SK-N-SH (cell line): Measurements from ENCODE around the gene ZC3H18. TPM values are rescaled to one million over a fixed set of nuclear protein-coding genes. Genes with fewer than 3 reads are reported as not detected.

Experiments
- CTCF ChIA-PET: fragments of 300-600, 350-600 bp; formaldehyde crosslinking; extraction: SDS; loops from one replicate; lab custom pipeline; 2021; lab: Yijun Ruan, JAX
- POLR2A ChIA-PET: fragments of 350-600 bp; sonication (Branson Sonifier 250); formaldehyde crosslinking; extraction: SDS; loops from one replicate; lab custom pipeline; 2020; ENCODE audit warnings: antibody characterized with exemption, inconsistent platforms; lab: Yijun Ruan, JAX
- DNase-seq: peaks from one replicate; pipeline ENCODE4 v3.0.0; 2012
- H2AFZ ChIP-seq: fragments of 200-600 bp; sonication (generic); 2 replicates; pipeline ENCODE4 v1.8.1; 2016; ENCODE audit warnings: antibody characterized with exemption, mild to moderate bottlenecking, low read depth
- H3F3A ChIP-seq: fragments of 200-600 bp; sonication (generic); replicated peaks from 2 replicates; pipeline ENCODE3; 2016; ENCODE audit warnings: antibody characterized with exemption, mild to moderate bottlenecking; ENCODE audit not compliant: insufficient read depth
- H3K27ac ChIP-seq, 2 experiments: fragments of 200-500 bp in 1 of 2; fragments of 200-600 bp in 1 of 2; sonication (Bioruptor generic) in 1 of 2; sonication (generic), shearing (Covaris generic) in 1 of 2; 2 replicates each; pipeline versions ENCODE4 v1.5.1 to v1.6.1; 2014 to 2016; ENCODE audit warnings: low read depth in 2 of 2, inconsistent platforms in 1 of 2, low read length in 1 of 2, mild to moderate bottlenecking in 1 of 2, mixed read lengths in 1 of 2
- H3K27me3 ChIP-seq: fragments of 200-600 bp; sonication (generic), shearing (Covaris generic); 2 replicates; pipeline ENCODE4 v1.6.1; 2016; ENCODE audit warnings: mixed run types; ENCODE audit not compliant: insufficient read depth
- H3K36me3 ChIP-seq, 2 experiments: fragments of 200-500 bp in 1 of 2; fragments of 200-600 bp in 1 of 2; sonication (Bioruptor generic) in 1 of 2; sonication (generic) in 1 of 2; replicated peaks in 1 of 2; 2 replicates each; pipeline versions ENCODE3 to v1.5.1; 2014 to 2016; ENCODE audit warnings: low read length in 1 of 2, mild to moderate bottlenecking in 1 of 2; ENCODE audit not compliant: insufficient read depth in 2 of 2, control insufficient read depth in 1 of 2
- H3K4me1 ChIP-seq, 2 experiments: fragments of 200-500 bp in 1 of 2; fragments of 200-600 bp in 1 of 2; sonication (Bioruptor generic) in 1 of 2; sonication (generic), shearing (Covaris generic) in 1 of 2; 2 replicates each; pipeline versions ENCODE4 v1.5.1 to v1.6.1; 2014 to 2016; ENCODE audit warnings: low read depth in 1 of 2, low read length in 1 of 2, mixed run types in 1 of 2; ENCODE audit not compliant: insufficient read depth in 2 of 2, control insufficient read depth in 1 of 2
- H3K4me2 ChIP-seq: fragments of 200-600 bp; sonication (generic), shearing (Covaris generic); 2 replicates; pipeline ENCODE4 v1.6.1; 2017; ENCODE audit warnings: mixed run types
- H3K4me3 ChIP-seq, 2 experiments: fragments of 200-500 bp in 1 of 2; fragments of 200-600 bp in 1 of 2; sonication (Bioruptor generic) in 1 of 2; sonication (generic), shearing (Covaris generic) in 1 of 2; 2 replicates each; pipeline versions ENCODE4 v1.5.1 to v1.8.1; 2014 to 2016; ENCODE audit warnings: low read depth in 2 of 2, inconsistent platforms in 1 of 2, low read length in 1 of 2, mild to moderate bottlenecking in 1 of 2, mixed read lengths in 1 of 2, moderate library complexity in 1 of 2
- H3K79me2 ChIP-seq: fragments of 200-600 bp; sonication (generic); 2 replicates; pipeline ENCODE4 v1.8.1; 2017; ENCODE audit warnings: mild to moderate bottlenecking; ENCODE audit not compliant: insufficient read depth
- H3K9ac ChIP-seq: fragments of 200-600 bp; sonication (generic); 2 replicates; pipeline ENCODE4 v1.6.1; 2017; ENCODE audit warnings: mixed run types
- H3K9me2 ChIP-seq: fragments of 200-600 bp; sonication (generic); 2 replicates; pipeline ENCODE4 v1.6.1; 2017; ENCODE audit warnings: mixed run types
- H3K9me3 ChIP-seq: fragments of 200-600 bp; sonication (generic); 2 replicates; pipeline ENCODE4 v1.6.1; 2017; ENCODE audit warnings: mixed run types, mild to moderate bottlenecking, moderate library complexity
- H4K20me1 ChIP-seq: fragments of 200-600 bp; sonication (generic); 2 replicates; pipeline ENCODE4 v1.6.1; 2017; ENCODE audit warnings: mild to moderate bottlenecking, mixed run types; ENCODE audit not compliant: insufficient read depth
- ELF1 ChIP-seq: IDR thresholded peaks from 2 replicates; pipeline ENCODE4 v1.4.0; 2012
- EZH2phosphoT487 ChIP-seq: fragments of 200-600 bp; sonication (generic); IDR thresholded peaks from 2 replicates; pipeline ENCODE4 v1.6.1; 2017; ENCODE audit warnings: low read depth, mixed run types, mild to moderate bottlenecking, antibody characterized with exemption, moderate library complexity, borderline replicate concordance
- FOSL2 ChIP-seq: IDR thresholded peaks from 2 replicates; pipeline ENCODE4 v1.4.0; 2012; ENCODE audit warnings: low read depth, mild to moderate bottlenecking, moderate library complexity, borderline replicate concordance
- FOXM1 ChIP-seq: IDR thresholded peaks from 2 replicates; pipeline ENCODE4 v1.4.0; 2012; ENCODE audit warnings: low read depth, mild to moderate bottlenecking
- GABPA ChIP-seq: IDR thresholded peaks from 2 replicates; pipeline ENCODE4 v1.4.0; 2012; ENCODE audit warnings: low read depth, mild to moderate bottlenecking
- IRF3 ChIP-seq: fragments of 150-350 bp; IDR thresholded peaks from 2 replicates; pipeline ENCODE4 v1.6.1; 2016; ENCODE audit warnings: mild to moderate bottlenecking, low read depth, low read length
- JUND ChIP-seq: IDR thresholded peaks from 2 replicates; pipeline ENCODE4 v1.4.0; 2012
- NFIC ChIP-seq: IDR thresholded peaks from 2 replicates; pipeline ENCODE4 v1.4.0; 2012; ENCODE audit warnings: borderline replicate concordance
- NRF1 ChIP-seq: IDR thresholded peaks from 2 replicates; pipeline ENCODE4 v1.6.1; 2012; ENCODE audit warnings: low read depth, mild to moderate bottlenecking, low read length
- POLR2AphosphoS5 ChIP-seq: IDR thresholded peaks from 2 replicates; pipeline ENCODE4 v1.6.1; 2012; ENCODE audit warnings: low read depth, low read length
- REST ChIP-seq: IDR thresholded peaks from 2 replicates; pipeline ENCODE4 v1.6.1; 2012; ENCODE audit warnings: mild to moderate bottlenecking, low read depth, low read length, moderate library complexity
- RFX5 ChIP-seq: IDR thresholded peaks from 2 replicates; pipeline ENCODE4 v1.6.1; 2012; ENCODE audit warnings: mild to moderate bottlenecking, improper control_type of control experiment, low read length
- TAF1 ChIP-seq: IDR thresholded peaks from 2 replicates; pipeline ENCODE4 v1.6.1; 2012; ENCODE audit warnings: low read depth, mild to moderate bottlenecking, low read length, moderate library complexity, borderline replicate concordance
- TCF12 ChIP-seq: IDR thresholded peaks from 2 replicates; pipeline ENCODE4 v1.4.0; 2012
- WGBS: methylation state at CpG from one replicate; pipeline ENCODE4 v1.1.6; 2017; ENCODE audit warnings: low lambda C conversion rate; 5-methylcytosine and 5-hydroxymethylcytosine counted together
- polyA plus RNA-seq, 3 experiments: library from polyadenylated mRNA; depleted of rRNA; stranded (reverse); fragments of >200 nt; gene quantifications; 2 replicates each; pipeline ENCODE4 v1.2.3, GENCODE V29; 2012
- TF ChIP-seq, protein P1 (sequence below): IDR thresholded peaks from 2 replicates; pipeline ENCODE4 v1.4.0; 2012; ENCODE audit warnings: low read depth, borderline replicate concordance

Gene ZC3H18
- polyA plus RNA-seq, 1 of the 3 experiments (the other 2 are of a cell fraction), result 32.7 TPM

DNA sequence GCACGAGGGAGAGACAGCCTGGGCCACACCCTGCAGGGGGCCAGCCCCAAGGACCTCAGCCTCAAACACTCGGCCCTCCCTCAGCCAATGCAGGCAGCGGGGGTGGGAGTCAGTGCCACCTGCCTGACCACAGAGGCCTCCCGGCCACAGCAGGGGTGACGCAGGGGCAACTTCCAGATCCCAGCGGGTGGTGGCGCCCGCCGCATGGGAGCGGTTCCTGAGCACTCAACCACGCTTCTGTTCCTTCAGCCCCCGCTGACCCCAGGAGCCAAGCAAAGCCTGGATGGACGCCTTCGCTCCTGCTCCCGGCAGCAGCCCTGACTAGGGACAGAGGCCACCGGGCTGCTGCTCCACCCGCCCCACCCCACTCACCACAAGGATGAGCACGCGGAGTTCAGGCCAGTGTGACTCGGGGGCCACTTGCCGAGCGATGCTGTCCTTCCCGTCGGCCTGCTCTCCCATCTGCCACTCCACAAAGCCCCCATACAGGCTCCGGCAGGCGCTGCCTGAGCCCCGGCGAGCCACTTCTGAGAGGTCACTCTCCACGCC is 85.6 kb downstream of the ZC3H18 start:
- TF ChIP-seq TAF1, result no peak
- TF ChIP-seq RFX5, result no peak
- no peak for TF ChIP-seq REST
- TF ChIP-seq JUND, result no peak
- no peak for TF ChIP-seq NRF1
- no peak for TF ChIP-seq TCF12
- TF ChIP-seq POLR2AphosphoS5, result no peak
- TF ChIP-seq ELF1, result no peak
- no peak for TF ChIP-seq IRF3
- TF ChIP-seq, protein P1, sequence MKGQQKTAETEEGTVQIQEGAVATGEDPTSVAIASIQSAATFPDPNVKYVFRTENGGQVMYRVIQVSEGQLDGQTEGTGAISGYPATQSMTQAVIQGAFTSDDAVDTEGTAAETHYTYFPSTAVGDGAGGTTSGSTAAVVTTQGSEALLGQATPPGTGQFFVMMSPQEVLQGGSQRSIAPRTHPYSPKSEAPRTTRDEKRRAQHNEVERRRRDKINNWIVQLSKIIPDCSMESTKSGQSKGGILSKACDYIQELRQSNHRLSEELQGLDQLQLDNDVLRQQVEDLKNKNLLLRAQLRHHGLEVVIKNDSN, result no peak
- no peak for TF ChIP-seq NFIC
- no peak for TF ChIP-seq FOSL2
- no peak for TF ChIP-seq FOXM1
- no peak for TF ChIP-seq EZH2phosphoT487
- no peak for TF ChIP-seq GABPA
- Histone ChIP-seq H3K79me2 (peaks cover 5% of the 10 kb centered on the region; the same call in 1 of the 2 replicates), H4K20me1 (no peaks in the 10 kb centered on the region), H3K4me3 (no peak overlapping the region), H3K27ac (no peak overlapping the region), H3K27me3 (no peaks in the 10 kb centered on the region), H3K9ac (no peak overlapping the region), H3K9me2 (no peaks in the 10 kb centered on the region), H3F3A (no peaks in the 10 kb centered on the region), H3K36me3 (peaks cover 0 to 8% of the 10 kb centered on the region in 2 experiments), H3K9me3 (no peaks in the 10 kb centered on the region), H3K4me2 (no peak overlapping the region), H3K4me1 (peaks cover 4 to 6% of the 10 kb centered on the region in 2 experiments; a peak in 2 of 4 replicates), H2AFZ (no peak overlapping the region)
- POLR2A ChIA-PET, result no interaction called here
- WGBS, result 88% methylated on average over 5 of the region's 29 CpGs
- DNase-seq, result no peak
- CTCF ChIA-PET, result no interaction called here
